Measurements from ENCODE around the gene DNAH9.

The DNAH9 gene

DNA sequence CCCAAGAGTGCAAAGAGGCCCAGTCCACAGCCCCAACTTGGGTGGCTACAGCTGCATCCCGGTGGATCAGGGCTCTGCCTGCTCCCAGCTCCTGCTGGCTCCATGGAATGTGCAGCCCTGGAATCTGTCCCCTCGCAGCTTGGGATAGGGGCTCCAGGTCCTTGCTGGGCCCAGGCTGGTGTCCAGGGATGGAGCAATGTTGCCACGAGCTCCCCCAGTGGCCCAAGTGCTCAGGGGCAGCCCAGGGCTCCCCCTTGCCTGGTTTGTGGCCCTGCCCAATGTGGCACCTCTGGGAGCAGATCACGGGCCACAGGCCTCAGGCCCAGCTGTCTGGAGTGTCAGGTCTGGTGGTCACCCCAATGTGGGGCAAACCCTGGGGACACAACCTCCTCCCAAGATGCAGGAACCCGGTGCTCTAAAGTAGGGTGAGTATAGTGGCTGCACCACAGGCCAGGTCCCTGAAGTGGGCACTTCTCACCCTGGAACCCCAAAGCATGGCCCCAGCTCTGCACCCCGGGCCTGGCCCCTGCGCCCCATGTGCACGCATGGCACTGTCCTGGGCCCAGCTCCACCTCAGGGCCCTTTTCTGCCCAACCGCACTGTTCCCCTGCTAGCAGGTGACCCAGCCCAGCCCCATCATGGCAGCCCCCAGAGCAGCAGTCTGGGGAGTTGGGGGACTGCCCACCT is 14.8 kb upstream of the DNAH9 start:
- TF ChIP-seq, protein P1, sequence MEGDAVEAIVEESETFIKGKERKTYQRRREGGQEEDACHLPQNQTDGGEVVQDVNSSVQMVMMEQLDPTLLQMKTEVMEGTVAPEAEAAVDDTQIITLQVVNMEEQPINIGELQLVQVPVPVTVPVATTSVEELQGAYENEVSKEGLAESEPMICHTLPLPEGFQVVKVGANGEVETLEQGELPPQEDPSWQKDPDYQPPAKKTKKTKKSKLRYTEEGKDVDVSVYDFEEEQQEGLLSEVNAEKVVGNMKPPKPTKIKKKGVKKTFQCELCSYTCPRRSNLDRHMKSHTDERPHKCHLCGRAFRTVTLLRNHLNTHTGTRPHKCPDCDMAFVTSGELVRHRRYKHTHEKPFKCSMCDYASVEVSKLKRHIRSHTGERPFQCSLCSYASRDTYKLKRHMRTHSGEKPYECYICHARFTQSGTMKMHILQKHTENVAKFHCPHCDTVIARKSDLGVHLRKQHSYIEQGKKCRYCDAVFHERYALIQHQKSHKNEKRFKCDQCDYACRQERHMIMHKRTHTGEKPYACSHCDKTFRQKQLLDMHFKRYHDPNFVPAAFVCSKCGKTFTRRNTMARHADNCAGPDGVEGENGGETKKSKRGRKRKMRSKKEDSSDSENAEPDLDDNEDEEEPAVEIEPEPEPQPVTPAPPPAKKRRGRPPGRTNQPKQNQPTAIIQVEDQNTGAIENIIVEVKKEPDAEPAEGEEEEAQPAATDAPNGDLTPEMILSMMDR (IDR thresholded peaks at IDR 0.05; ENCODE audit: borderline replicate concordance, extremely low read depth, low read length, poor library complexity, severe bottlenecking): no peak
- no peak for TF ChIP-seq EZH2 (IDR thresholded peaks at IDR 0.05; ENCODE audit: borderline replicate concordance, low read depth, low read length, severe bottlenecking)
- Histone ChIP-seq H2AFZ (ENCODE audit: low read depth, low read length) (no peak overlapping the region), H3K79me2 (ENCODE audit: insufficient read depth, low read length) (no peaks in the 10 kb centered on the region), H3K36me3 (ENCODE audit: insufficient read depth, low read length) (no peaks in the 10 kb centered on the region), H3K27me3 (ENCODE audit: insufficient read depth, low read length, poor library complexity) (no peaks in the 10 kb centered on the region), H3K4me2 (ENCODE audit: insufficient read depth, low read length) (no peak overlapping the region), H3K4me1 (ENCODE audit: insufficient read depth, low read length) (no peaks in the 10 kb centered on the region), H3K4me3 (ENCODE audit: low read depth in 1 of 2, low read length in 2 of 2) (no peak overlapping the region), H3K9me3 (ENCODE audit: insufficient read depth, low read length, severe bottlenecking) (peaks cover 17% of the 10 kb centered on the region), H3K27ac (ENCODE audit: low read length) (no peak overlapping the region), H3K9ac (ENCODE audit: low read depth, low read length) (no peak overlapping the region), H4K20me1 (ENCODE audit: insufficient read depth, low read length) (no peaks in the 10 kb centered on the region)
- DNase-seq (no peak), ATAC-seq (ENCODE audit: insufficient read depth, low read depth) (no peak)

DNA sequence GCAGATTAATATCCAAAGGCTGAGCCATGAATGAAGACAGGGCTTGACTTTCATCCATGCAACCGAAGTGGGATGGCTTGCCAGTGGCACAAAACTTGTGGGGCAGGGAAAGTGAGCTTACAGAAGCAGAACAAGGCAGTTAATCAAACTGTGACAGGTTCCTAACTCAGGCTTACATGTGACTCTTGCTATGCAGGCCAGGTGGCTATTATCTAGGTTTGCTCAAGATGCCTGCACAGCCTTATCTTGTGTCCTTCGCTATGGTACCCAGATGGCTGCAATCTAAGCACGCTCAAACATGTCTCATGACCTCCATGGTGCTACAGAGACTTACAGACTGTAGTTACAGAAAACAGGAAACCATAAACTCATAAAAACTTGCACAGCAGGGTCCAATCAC is 8.6 kb upstream of the DNAH9 start:
- H4K20me1 ChIP-seq (ENCODE audit: insufficient read depth, low read length): no peaks in the 10 kb centered on the region
- ATAC-seq (ENCODE audit: insufficient read depth, low read depth) (no peak), DNase-seq (no peak)
- no peaks in the 10 kb centered on the region for H3K4me1 ChIP-seq (ENCODE audit: insufficient read depth, low read length)
- no peaks in the 10 kb centered on the region for H3K27me3 ChIP-seq (ENCODE audit: insufficient read depth, low read length, poor library complexity)
- H3K27ac ChIP-seq (ENCODE audit: low read length): no peak overlapping the region
- H3K79me2 ChIP-seq (ENCODE audit: insufficient read depth, low read length): no peaks in the 10 kb centered on the region
- H3K36me3 ChIP-seq (ENCODE audit: insufficient read depth, low read length): no peaks in the 10 kb centered on the region
- TF ChIP-seq, protein P1 (IDR thresholded peaks at IDR 0.05; ENCODE audit: borderline replicate concordance, extremely low read depth, low read length, poor library complexity, severe bottlenecking): no peak
- no peak for TF ChIP-seq EZH2 (IDR thresholded peaks at IDR 0.05; ENCODE audit: borderline replicate concordance, low read depth, low read length, severe bottlenecking)
- no peak overlapping the region for H3K4me2 ChIP-seq (ENCODE audit: insufficient read depth, low read length)
- no peak overlapping the region for H3K4me3 ChIP-seq (ENCODE audit: low read depth in 1 of 2, low read length in 2 of 2)
- no peaks in the 10 kb centered on the region for H3K9me3 ChIP-seq (ENCODE audit: insufficient read depth, low read length, severe bottlenecking)
- no peak overlapping the region for H3K9ac ChIP-seq (ENCODE audit: low read depth, low read length)
- H2AFZ ChIP-seq (ENCODE audit: low read depth, low read length): no peak overlapping the region

DNA sequence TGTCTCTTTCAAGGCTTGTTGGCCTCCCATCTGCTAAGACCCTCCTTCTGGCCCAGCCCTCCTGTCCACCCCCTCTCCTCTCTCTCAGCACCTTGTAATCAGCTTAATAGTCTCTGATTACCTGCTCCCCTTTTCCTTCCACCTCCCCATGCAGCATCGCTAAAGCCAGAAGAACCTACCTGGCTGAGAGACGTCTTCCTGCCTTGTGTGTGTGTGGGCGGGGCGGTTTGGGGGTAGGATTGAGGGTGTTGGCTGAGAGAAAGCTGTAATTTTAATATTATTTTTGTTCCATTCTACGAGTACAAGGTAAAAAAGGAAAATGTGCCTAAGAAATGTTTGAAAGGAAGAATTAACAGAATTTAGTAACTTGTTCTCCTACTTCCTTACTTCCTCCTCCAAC is 3.4 kb downstream of the DNAH9 start:
- TF ChIP-seq, protein P1 (IDR thresholded peaks at IDR 0.05; ENCODE audit: borderline replicate concordance, extremely low read depth, low read length, poor library complexity, severe bottlenecking): no peak
- no peak for TF ChIP-seq EZH2 (IDR thresholded peaks at IDR 0.05; ENCODE audit: borderline replicate concordance, low read depth, low read length, severe bottlenecking)

More for the DNA sequence above, 3.4 kb downstream of the DNAH9 start:
- Histone ChIP-seq H3K9ac (ENCODE audit: low read depth, low read length) (no peak overlapping the region), H3K4me2 (ENCODE audit: insufficient read depth, low read length) (no peak overlapping the region), H2AFZ (ENCODE audit: low read depth, low read length) (no peak overlapping the region), H3K4me1 (ENCODE audit: insufficient read depth, low read length) (no peaks in the 10 kb centered on the region), H3K9me3 (ENCODE audit: insufficient read depth, low read length, severe bottlenecking) (no peaks in the 10 kb centered on the region), H3K4me3 (ENCODE audit: low read depth in 1 of 2, low read length in 2 of 2) (no peak overlapping the region), H4K20me1 (ENCODE audit: insufficient read depth, low read length) (no peaks in the 10 kb centered on the region), H3K27me3 (ENCODE audit: insufficient read depth, low read length, poor library complexity) (no peaks in the 10 kb centered on the region), H3K27ac (ENCODE audit: low read length) (no peak overlapping the region), H3K79me2 (ENCODE audit: insufficient read depth, low read length) (no peaks in the 10 kb centered on the region), H3K36me3 (ENCODE audit: insufficient read depth, low read length) (no peaks in the 10 kb centered on the region)
- ATAC-seq (ENCODE audit: insufficient read depth, low read depth): no peak
- DNase-seq: no peak

All from DND-41 (cell line).